HepG2 (cell line): Measurements from ENCODE around the gene MAP2K1.

Source experiments
- ATF2 ChIP-seq: sonication (generic); formaldehyde crosslinking; IDR thresholded peaks from 2 replicates; pipeline ENCODE4 v1.4.0; 2020; ENCODE audit warnings: missing genetic modification reagents
- CCDC6 ChIP-seq: sonication (generic); formaldehyde crosslinking; IDR thresholded peaks from 2 replicates; pipeline ENCODE4 v1.8.1; 2022; ENCODE audit warnings: mild to moderate bottlenecking, missing genetic modification reagents, moderate library complexity
- CTCF ChIP-seq: sonication (generic); formaldehyde crosslinking; IDR thresholded peaks from 2 replicates; pipeline ENCODE4 v1.5.0; 2020; ENCODE audit warnings: mild to moderate bottlenecking, missing genetic modification reagents, moderate library complexity
- MEF2D ChIP-seq: sonication (generic); formaldehyde crosslinking; IDR thresholded peaks from 2 replicates; pipeline ENCODE4 v1.5.1; 2020; ENCODE audit warnings: mild to moderate bottlenecking, missing genetic modification reagents
- MLX ChIP-seq: IDR thresholded peaks from 2 replicates; pipeline ENCODE4 v1.6.1; 2016
- RBM22 ChIP-seq: fragments of 200-400 bp; formaldehyde crosslinking; optimal IDR thresholded peaks from 2 replicates; pipeline ENCODE3; 2017; ENCODE audit warnings: mild to moderate bottlenecking, low read length, moderate library complexity
- SMAD9 ChIP-seq: sonication (generic); formaldehyde crosslinking; IDR thresholded peaks from 2 replicates; pipeline ENCODE4 v1.5.1; 2020; ENCODE audit warnings: mild to moderate bottlenecking, missing genetic modification reagents
- YY1 ChIP-seq: IDR thresholded peaks from 2 replicates; pipeline ENCODE4 v1.6.1; 2011; ENCODE audit warnings: low read length, low read depth, moderate library complexity, mild to moderate bottlenecking; ENCODE audit not compliant: insufficient read depth, insufficient replicate concordance
- ZBTB7A ChIP-seq: sonication (generic); formaldehyde crosslinking; IDR thresholded peaks from 2 replicates; pipeline ENCODE4 v1.8.0; 2022; ENCODE audit warnings: mild to moderate bottlenecking, missing genetic modification reagents
- ZGPAT ChIP-seq: IDR thresholded peaks from 2 replicates; pipeline ENCODE4 v1.6.1; 2016; ENCODE audit warnings: mild to moderate bottlenecking
- ZNF629 ChIP-seq: sonication (generic); formaldehyde crosslinking; conservative IDR thresholded peaks from 2 replicates; pipeline ENCODE4 v1.5.0; 2020; ENCODE audit warnings: missing genetic modification reagents

- TF ChIP-seq MLX (no peak), ATF2 (CRISPR knock-in tag) (no peak), CTCF (CRISPR knock-in tag) (no peak), ZGPAT (CRISPR knock-in tag) (no peak), SMAD9 (CRISPR knock-in tag) (no peak), ZBTB7A (no peak), ZNF629 (CRISPR knock-in tag) (no peak), RBM22 (no peak), CCDC6 (CRISPR knock-in tag) (no peak), MEF2D (CRISPR knock-in tag) (no peak), YY1 (no peak)
Measured at GRCh38 chr15:66461917-66462316, 75.2 kb downstream of the MAP2K1 start.
